Suprapubic skin (tissue), 4 donors: ENCODE data around the gene CISTR. TPM values are rescaled to one million over a fixed set of nuclear protein-coding genes. Genes with fewer than 3 reads are reported as not detected.

ENCODE experiments used
- DNase-seq, 2 donors: peaks; one replicate each; pipeline ENCODE4 v3.0.0-alpha.2; 2019; ENCODE audit warnings: low spot score in 2 of 2
- H3K27ac ChIP-seq: fragments of 200-600 bp; sonication (generic); one replicate; pipeline ENCODE4 v1.5.1; 2019
- H3K27me3 ChIP-seq: fragments of 200-600 bp; sonication (generic); one replicate; pipeline ENCODE4 v1.5.1; 2019
- H3K36me3 ChIP-seq: fragments of 200-600 bp; sonication (generic); one replicate; pipeline ENCODE4 v1.5.1; 2019
- H3K4me1 ChIP-seq: fragments of 200-600 bp; sonication (generic); one replicate; pipeline ENCODE4 v1.5.1; 2019
- H3K4me3 ChIP-seq: fragments of 200-600 bp; sonication (generic); one replicate; pipeline ENCODE4 v1.5.1; 2019; ENCODE audit warnings: mild to moderate bottlenecking
- H3K9me3 ChIP-seq: fragments of 200-600 bp; sonication (generic); one replicate; pipeline ENCODE4 v1.5.1; 2019
- EP300 ChIP-seq: sonication (generic); formaldehyde crosslinking; IDR thresholded peaks from one replicate; pipeline ENCODE4 v1.6.1; 2017; ENCODE audit warnings: antibody characterized with exemption
- POLR2A ChIP-seq, 2 donors: fragments of 450-650 bp; IDR thresholded peaks; one replicate each; pipeline ENCODE4 v1.6.1; 2017; ENCODE audit warnings: antibody characterized with exemption in 2 of 2, mild to moderate bottlenecking in 2 of 2, moderate library complexity in 2 of 2
- POLR2AphosphoS5 ChIP-seq, 3 donors: sonication (generic); formaldehyde crosslinking; IDR thresholded peaks; one replicate each; pipeline ENCODE4 v1.6.1; 2017; ENCODE audit warnings: antibody characterized with exemption in 3 of 3
- WGBS: methylation state at CpG from one replicate; pipeline ENCODE4 v1.1.5; 2018; 5-methylcytosine and 5-hydroxymethylcytosine counted together
- total RNA-seq, 4 donors: library from RNA; depleted of rRNA; stranded (reverse); fragments of >200 nt; gene quantifications; one replicate each; pipeline ENCODE4 v1.1.0, GENCODE V29; 2016
- TF ChIP-seq, protein P1 (sequence below), 2 donors: fragments of 200-600 bp in 1 of 2; fragments of 450-650 bp in 1 of 2; sonication (generic) in 1 of 2; IDR thresholded peaks; one replicate each; pipeline ENCODE4 v1.5.1; 2016 to 2019; ENCODE audit warnings: antibody characterized with exemption in 2 of 2, mild to moderate bottlenecking in 1 of 2, moderate library complexity in 1 of 2

Gene CISTR
- total RNA-seq, 4 donors from 2014 or later: not detected

DNA sequence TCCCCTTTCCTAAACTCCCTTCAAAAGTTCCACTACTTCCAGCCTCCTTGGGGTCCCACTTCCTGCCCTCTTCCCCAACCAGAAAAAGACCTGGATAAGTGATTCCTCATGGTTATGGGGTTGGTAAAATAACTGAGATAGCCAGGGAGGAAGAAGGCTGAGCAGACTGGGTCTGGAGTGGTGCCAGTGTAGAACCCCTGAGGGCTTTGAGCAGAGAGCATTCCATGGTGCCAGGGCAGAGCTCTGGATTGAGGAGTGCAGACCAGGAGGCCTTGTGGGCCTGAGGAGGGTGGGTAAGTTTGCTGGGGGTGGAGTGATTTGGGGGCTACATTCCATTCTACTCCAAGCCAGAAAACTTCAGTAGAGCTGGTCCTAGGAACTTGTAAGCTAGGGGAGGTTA lies 9.5 kb upstream of the CISTR start:
- TF ChIP-seq POLR2A (IDR thresholded peaks at IDR 0.05): no peak
- no peak for TF ChIP-seq POLR2AphosphoS5 (IDR thresholded peaks at IDR 0.05)
- TF ChIP-seq, protein P1, sequence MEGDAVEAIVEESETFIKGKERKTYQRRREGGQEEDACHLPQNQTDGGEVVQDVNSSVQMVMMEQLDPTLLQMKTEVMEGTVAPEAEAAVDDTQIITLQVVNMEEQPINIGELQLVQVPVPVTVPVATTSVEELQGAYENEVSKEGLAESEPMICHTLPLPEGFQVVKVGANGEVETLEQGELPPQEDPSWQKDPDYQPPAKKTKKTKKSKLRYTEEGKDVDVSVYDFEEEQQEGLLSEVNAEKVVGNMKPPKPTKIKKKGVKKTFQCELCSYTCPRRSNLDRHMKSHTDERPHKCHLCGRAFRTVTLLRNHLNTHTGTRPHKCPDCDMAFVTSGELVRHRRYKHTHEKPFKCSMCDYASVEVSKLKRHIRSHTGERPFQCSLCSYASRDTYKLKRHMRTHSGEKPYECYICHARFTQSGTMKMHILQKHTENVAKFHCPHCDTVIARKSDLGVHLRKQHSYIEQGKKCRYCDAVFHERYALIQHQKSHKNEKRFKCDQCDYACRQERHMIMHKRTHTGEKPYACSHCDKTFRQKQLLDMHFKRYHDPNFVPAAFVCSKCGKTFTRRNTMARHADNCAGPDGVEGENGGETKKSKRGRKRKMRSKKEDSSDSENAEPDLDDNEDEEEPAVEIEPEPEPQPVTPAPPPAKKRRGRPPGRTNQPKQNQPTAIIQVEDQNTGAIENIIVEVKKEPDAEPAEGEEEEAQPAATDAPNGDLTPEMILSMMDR (IDR thresholded peaks at IDR 0.05): no peak
- TF ChIP-seq EP300: no peak
- peaks cover 58% of the 10 kb centered on the region for H3K27me3 ChIP-seq

DNA sequence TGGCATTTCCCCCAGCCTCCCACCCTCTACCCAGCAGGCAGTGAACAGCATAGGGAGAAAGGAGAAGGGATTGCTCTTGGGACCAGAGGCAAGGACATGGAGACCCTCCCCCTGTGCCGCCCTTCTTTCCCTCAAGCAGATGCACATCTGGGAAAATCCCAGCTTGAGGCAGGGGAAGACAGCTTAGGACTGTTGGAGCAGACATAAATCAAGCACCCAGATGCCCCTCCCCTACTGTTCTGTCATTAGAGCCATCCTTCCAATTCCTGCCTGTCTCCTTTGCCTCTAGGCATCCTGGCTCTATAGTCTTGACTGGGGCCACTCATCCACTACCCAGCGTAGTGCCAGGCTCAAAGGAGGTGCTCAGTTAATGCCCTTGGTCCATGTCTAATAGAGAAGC lies 7.5 kb upstream of the CISTR start:
- no peak for TF ChIP-seq POLR2AphosphoS5 (IDR thresholded peaks at IDR 0.05)
- TF ChIP-seq EP300: no peak
- TF ChIP-seq, protein P1 (IDR thresholded peaks at IDR 0.05): no peak
- TF ChIP-seq POLR2A (IDR thresholded peaks at IDR 0.05): no peak
- DNase-seq: peak in 1 of 2 donors; percentile 48
- peaks cover 14% of the 10 kb centered on the region for H3K4me1 ChIP-seq
- no peaks in the 10 kb centered on the region for H3K9me3 ChIP-seq
- 69% methylated on average over 2 of the region's 2 CpGs for WGBS
- H3K4me3 ChIP-seq: no peak overlapping the region
- H3K36me3 ChIP-seq: no peaks in the 10 kb centered on the region
- no peak overlapping the region for H3K27ac ChIP-seq
- H3K27me3 ChIP-seq: peaks cover 51% of the 10 kb centered on the region

More for the DNA sequence above, 9.5 kb upstream of the CISTR start:
- Histone ChIP-seq H3K4me3 (no peak overlapping the region), H3K9me3 (no peaks in the 10 kb centered on the region), H3K4me1 (peaks cover 6% of the 10 kb centered on the region), H3K36me3 (no peaks in the 10 kb centered on the region), H3K27ac (no peak overlapping the region)
- DNase-seq: no peak

DNA sequence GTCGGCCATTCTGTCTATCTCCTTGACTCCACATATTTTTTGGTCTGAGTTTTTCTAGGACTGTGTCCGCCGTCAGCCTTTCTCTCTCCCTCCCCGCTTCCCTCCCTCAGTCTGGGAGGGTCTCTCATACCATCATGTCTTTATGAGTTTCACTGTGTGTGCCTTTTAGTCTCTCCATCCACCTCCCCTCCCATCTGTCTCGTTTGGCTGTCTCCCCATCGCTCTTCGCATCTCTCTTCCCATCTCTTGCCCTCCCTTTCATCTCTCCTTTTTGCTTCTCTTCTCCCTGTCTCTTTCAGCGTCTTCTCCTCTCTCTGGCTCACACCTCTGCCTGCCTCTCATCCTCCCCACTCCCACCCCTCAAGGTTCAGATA lies 6.9 kb upstream of the CISTR start:
- Histone ChIP-seq H3K4me3 (no peak overlapping the region), H3K9me3 (no peaks in the 10 kb centered on the region), H3K27me3 (peaks cover 46% of the 10 kb centered on the region), H3K36me3 (no peaks in the 10 kb centered on the region), H3K27ac (no peak overlapping the region), H3K4me1 (peaks cover 14% of the 10 kb centered on the region)
- no peak for TF ChIP-seq POLR2A (IDR thresholded peaks at IDR 0.05)
- TF ChIP-seq EP300: no peak
- TF ChIP-seq, protein P1 (IDR thresholded peaks at IDR 0.05): no peak
- TF ChIP-seq POLR2AphosphoS5 (IDR thresholded peaks at IDR 0.05): no peak
- WGBS: 56% methylated on average over 8 of the region's 8 CpGs
- no peak for DNase-seq

DNA sequence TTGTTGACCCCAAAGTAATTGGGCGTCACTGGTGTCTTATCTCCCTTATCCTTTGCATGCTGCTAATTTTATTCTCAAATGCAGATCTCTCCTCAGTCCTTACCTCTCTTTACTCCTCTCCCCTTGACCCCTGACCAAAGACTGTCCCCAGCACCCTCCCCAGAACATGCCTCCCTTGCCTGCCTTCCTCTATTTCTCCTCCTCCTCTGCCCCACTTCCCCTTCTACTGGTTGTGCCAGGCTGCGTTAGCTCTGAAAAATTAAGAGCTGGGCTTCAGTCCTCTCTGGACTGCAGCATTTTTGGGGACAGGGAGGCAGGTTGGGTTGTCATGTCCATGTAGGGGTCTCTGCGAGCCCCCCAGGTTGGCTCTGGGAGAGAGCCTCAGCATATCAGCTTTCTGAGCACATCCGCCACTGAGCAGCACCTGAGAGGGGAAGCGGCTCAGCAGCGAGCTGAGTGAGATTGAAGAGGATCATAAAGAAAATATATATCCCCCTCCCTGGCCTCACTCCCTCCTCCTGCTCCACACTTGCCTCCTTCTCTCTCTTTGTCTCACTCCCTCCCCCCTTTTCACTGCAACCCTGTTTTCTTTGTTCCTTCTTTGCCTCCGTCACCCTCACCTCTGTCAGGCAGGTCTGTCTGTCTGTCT lies 6.4 kb upstream of the CISTR start:
- H3K27ac ChIP-seq: no peak overlapping the region
- DNase-seq: no peak
- peaks cover 14% of the 10 kb centered on the region for H3K4me1 ChIP-seq
- no peak overlapping the region for H3K4me3 ChIP-seq
- H3K36me3 ChIP-seq: no peaks in the 10 kb centered on the region
- WGBS: 64% methylated on average over 7 of the region's 7 CpGs
- H3K27me3 ChIP-seq: peaks cover 43% of the 10 kb centered on the region
- TF ChIP-seq EP300 (no peak), POLR2A (IDR thresholded peaks at IDR 0.05) (no peak), POLR2AphosphoS5 (IDR thresholded peaks at IDR 0.05) (no peak)
- TF ChIP-seq, protein P1 (IDR thresholded peaks at IDR 0.05): no peak
- no peaks in the 10 kb centered on the region for H3K9me3 ChIP-seq

DNA sequence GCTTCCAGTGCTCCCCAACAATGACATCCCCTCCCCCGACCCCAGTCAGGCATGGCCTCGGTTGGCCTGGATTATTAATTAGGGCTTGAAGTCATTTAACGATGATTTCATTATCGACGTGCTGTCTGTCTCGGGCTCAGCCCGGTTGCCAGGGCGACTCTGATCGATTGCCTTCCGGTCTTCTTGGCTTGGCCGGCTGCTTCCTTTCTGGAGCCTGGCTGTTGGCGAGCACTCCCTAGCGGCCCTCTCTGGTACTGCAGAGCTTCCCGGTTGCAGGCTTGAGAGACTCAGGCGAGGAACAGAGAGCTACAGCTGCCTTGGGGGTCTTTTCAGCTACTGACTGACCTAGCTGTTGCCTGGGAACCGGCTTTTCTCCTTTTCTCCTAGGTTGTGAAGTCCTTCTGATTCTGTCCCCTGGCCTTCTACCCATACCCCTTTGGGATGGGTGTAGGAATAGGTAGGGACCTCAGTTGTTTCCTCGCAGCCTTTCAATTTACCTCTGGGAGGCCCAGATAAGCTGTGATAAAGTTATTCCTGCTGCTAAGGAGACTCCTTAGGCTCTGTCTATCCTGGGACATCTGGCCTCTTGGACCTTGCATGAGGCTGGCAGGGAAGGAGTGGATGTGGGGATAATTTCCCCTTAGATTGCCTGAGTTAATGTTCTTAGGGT lies 5.5 kb upstream of the CISTR start:
- Histone ChIP-seq H3K4me3 (no peak overlapping the region), H3K27me3 (peaks cover 37% of the 10 kb centered on the region), H3K27ac (no peak overlapping the region), H3K36me3 (no peaks in the 10 kb centered on the region), H3K9me3 (no peaks in the 10 kb centered on the region), H3K4me1 (peaks cover 14% of the 10 kb centered on the region)
- WGBS: 12% methylated on average over 17 of the region's 17 CpGs
- TF ChIP-seq POLR2A (IDR thresholded peaks at IDR 0.05) (no peak), POLR2AphosphoS5 (IDR thresholded peaks at IDR 0.05) (no peak), EP300 (no peak)
- TF ChIP-seq, protein P1 (IDR thresholded peaks at IDR 0.05): peak; percentile 82 to 98
- DNase-seq: peak; percentile 88 to 89
